OCI-LY1 (cell line): Measurements from ENCODE around the gene MAP3K9.

Experiments used
- CTCF ChIP-seq: fragments of 200-600 bp; sonication (generic), shearing (Covaris generic); IDR thresholded peaks from 2 replicates; pipeline ENCODE4 v1.5.1; 2017; ENCODE audit warnings: mild to moderate bottlenecking, antibody characterized with exemption, low read length, moderate library complexity, mixed read lengths
- EZH2 ChIP-seq: fragments of 200-600 bp; sonication (generic), shearing (Covaris generic); IDR thresholded peaks from 2 replicates; pipeline ENCODE4 v1.8.0; 2017; ENCODE audit warnings: borderline replicate concordance, mixed run types, mild to moderate bottlenecking, antibody characterized with exemption, low read length, moderate library complexity, mixed read lengths

GRCh38 chr14:70753518-70753953, 55.8 kb downstream of the MAP3K9 start:
- TF ChIP-seq CTCF (no peak), EZH2 (no peak)
